ENCODE data around the gene WDR88.

DNA sequence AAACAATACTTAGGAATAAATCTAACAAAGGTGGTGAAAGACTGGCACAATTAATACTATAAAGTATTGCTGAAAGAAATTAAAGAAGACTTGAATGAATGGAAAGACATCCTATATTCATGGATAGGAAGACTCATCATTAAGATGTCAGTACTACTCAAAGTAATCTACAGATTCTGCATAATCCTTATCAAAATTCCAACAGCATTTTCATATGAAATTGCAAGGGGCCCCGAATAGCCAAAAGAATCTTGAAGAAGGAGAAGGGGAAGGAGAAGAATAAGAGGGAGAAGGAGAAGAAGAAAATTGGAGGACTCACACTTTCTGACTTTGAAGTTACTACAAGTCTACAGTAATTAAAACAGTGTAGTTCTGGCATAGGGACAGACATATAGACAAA is 36.6 kb downstream of the WDR88 start:
- TF ChIP-seq, protein P1, sequence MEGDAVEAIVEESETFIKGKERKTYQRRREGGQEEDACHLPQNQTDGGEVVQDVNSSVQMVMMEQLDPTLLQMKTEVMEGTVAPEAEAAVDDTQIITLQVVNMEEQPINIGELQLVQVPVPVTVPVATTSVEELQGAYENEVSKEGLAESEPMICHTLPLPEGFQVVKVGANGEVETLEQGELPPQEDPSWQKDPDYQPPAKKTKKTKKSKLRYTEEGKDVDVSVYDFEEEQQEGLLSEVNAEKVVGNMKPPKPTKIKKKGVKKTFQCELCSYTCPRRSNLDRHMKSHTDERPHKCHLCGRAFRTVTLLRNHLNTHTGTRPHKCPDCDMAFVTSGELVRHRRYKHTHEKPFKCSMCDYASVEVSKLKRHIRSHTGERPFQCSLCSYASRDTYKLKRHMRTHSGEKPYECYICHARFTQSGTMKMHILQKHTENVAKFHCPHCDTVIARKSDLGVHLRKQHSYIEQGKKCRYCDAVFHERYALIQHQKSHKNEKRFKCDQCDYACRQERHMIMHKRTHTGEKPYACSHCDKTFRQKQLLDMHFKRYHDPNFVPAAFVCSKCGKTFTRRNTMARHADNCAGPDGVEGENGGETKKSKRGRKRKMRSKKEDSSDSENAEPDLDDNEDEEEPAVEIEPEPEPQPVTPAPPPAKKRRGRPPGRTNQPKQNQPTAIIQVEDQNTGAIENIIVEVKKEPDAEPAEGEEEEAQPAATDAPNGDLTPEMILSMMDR (IDR thresholded peaks at IDR 0.05; ENCODE audit: low read depth, low read length): no peak
- TF ChIP-seq EZH2phosphoT487 (IDR thresholded peaks at IDR 0.05; ENCODE audit: low read depth): no peak
